HG02938 (cell line): Measurements from ENCODE around the gene CAPN12.
"Not testable (repeated sequence)": the region's sequence is repeated elsewhere in the genome, so short reads cannot be mapped to it uniquely, and the experiment has no call there.

ENCODE experiments used
- ATAC-seq: cut with Tn5 transposase; IDR thresholded peaks from one replicate; pipeline ENCODE4 v1.9.1; 2021; ENCODE audit warnings: mild to moderate bottlenecking, moderate library complexity; ENCODE audit not compliant: unreplicated experiment

The CAPN12 gene, protein sequence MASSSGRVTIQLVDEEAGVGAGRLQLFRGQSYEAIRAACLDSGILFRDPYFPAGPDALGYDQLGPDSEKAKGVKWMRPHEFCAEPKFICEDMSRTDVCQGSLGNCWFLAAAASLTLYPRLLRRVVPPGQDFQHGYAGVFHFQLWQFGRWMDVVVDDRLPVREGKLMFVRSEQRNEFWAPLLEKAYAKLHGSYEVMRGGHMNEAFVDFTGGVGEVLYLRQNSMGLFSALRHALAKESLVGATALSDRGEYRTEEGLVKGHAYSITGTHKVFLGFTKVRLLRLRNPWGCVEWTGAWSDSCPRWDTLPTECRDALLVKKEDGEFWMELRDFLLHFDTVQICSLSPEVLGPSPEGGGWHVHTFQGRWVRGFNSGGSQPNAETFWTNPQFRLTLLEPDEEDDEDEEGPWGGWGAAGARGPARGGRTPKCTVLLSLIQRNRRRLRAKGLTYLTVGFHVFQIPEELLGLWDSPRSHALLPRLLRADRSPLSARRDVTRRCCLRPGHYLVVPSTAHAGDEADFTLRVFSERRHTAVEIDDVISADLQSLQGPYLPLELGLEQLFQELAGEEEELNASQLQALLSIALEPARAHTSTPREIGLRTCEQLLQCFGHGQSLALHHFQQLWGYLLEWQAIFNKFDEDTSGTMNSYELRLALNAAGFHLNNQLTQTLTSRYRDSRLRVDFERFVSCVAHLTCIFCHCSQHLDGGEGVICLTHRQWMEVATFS

GRCh38 chr19:38744298-38744681 lies at the start of gene CAPN12:
Gene CAPN12 (minus strand): TSS chr19:38744474. CDS start chr19:38744165, 309 bp downstream.
- no peak for ATAC-seq

- no peak for ATAC-seq
Observed at GRCh38 chr19:38793671-38794070, 49.4 kb upstream of the CAPN12 start.

- ATAC-seq = no peak
Observed at GRCh38 chr19:38793177-38793576, 48.9 kb upstream of the CAPN12 start.

DNA sequence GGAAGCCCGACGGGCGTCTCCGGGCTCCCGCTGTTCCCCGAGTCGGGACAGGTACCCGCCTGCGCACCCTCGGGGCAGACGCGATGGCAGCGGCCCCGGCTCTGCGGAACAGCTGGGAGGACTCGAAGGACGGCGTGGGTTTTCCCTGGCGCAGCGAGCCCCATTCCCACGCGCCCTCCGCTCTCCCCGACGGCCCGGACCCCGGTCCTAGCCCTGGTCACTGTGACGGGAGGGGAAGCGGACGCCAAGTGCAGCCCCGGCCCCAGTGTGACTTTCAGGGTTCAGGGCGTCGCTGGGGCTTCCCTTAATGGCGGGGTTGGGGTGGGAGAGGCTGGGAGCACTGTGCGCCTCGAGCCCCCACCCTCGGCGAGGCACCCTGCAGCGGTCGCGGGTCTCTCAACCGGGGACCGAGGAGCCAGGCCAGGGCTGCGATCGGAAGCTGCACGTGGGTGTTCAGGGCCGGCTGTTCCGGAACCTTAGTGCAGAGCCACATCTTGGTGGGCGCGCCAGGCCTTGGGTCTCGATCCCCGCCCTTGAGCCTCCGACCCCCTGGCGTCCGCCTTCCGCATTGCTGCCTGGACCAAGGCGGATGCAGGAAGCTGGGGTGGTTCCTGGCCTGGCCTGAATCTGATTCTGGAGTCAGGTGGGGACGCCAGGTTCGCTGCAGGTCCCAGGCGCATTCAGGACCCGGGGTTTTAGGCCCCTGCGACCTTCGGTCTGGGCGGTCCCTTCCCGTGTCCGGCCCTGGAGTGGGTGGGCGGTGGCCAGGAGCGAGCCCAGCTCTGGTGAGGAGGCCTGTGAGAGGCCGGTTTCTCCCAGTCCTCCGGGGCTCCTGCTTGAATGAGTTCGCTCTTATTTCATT lies 48.2 kb upstream of the CAPN12 start:
- ATAC-seq = no peak

- not testable (repeated sequence) for ATAC-seq
Observed at GRCh38 chr19:38791451-38792064, 47.3 kb upstream of the CAPN12 start.

DNA sequence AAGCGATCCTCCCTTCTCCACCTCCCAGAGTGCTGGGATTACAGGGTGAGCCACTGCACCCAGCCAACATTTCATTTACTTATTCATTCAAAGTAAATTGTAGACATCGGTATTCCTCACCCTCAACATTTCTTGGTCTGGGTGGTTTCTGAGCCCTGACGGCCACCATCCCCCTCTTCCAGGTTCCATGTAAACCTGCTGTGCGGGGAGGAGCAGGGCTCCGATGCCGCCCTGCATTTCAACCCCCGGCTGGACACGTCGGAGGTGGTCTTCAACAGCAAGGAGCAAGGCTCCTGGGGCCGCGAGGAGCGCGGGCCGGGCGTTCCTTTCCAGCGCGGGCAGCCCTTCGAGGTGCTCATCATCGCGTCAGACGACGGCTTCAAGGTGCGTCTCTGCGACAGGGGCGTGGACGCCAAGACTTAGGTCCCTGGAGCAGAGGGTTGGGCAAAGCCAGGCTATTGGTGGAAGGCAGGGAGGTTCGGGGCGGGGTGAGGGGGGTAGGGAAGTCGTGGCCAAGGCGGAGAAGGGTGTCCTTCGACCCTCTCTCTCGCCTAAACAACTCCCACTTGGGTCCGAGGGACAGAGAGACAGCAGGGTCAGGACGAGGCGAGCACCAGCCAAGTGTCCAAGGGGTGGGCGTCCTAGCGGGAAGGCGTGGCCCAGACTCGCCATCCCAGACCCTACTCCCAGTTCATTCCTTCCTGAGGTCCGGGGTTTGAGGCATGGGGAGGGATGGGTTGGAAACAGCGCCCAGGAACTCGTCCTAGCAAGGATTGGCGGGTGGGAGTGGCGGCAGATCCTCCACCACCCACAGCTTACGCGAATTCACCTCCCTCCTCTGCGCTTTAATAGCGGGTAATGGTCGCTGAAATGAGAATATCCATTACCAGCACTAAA lies 46.5 kb upstream of the CAPN12 start:
- ATAC-seq = not testable (repeated sequence)

DNA sequence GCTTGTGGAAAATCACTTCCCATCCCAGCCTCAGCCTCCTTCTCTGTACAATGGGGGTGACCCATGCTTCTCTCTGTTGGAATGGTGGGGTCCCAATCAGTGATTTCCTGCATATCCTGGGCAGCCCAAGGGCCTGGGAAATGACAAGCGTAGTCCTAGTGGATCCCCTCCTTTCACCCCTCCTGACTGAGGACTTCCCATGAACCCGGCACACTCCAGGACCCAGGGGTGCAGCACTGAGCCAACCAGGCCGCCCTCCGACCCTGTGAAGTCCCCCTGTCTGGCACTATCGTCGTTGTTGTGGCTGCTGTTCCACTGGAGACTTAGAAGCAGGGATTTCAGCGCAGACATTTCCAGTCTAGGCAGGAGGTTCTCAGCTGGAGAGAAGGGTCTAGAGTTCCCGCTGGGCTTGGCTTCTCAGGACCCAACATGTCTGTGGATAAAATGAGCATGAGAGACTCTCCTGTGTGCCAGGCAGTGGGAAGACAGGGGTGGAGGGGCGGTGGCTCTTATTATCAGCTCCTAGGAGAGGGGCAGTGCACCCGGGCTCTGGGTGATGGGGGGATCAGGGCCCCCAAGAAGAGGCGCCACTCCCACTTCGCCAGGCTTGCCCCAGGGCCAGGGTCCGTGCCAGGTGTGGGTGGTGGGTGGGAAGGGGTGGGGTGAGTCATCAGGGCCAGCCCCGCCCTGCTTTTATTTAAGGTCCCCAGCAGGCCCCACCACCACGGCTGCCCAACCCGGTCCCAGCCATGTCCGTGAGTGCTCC lies 44.4 kb upstream of the CAPN12 start, which contains the start of gene LGALS7B:
TSS of gene LGALS7B (plus strand) at position 723 of the 766 bp plus-strand sequence. CDS start at position 750, 27 bp downstream.
- ATAC-seq = no peak

DNA sequence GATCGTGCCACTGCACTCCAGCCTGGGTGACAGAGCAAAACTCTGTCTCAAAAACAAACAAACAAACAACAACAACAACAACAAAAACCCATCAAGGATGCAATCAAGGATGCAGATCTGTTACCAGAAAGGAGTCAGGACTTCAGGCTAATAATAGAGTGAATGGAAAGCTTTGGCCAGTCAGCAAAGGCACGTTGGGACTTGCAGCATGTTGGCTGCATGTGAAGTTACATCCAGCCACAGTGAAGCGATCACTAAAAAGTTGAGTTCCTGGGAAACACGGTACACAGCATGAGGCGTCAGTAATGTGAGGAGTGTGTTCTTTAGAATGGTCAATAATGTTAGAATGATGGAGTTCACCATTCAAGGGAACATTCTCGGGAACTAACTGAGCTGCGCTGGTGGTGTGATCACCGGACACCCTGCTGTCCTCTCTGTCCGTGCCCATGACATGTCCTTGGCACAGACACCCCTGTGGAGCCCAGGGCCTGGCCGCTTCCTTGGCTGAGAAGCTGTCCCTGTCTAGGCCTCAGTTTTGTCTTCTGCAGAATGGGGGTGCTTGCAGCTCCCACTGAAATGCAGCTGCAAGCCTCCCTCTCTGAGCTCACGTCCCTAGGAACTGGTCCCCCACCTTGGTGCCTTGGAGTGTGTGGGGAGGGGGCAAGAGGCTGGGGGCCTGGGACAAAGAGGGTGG lies 42.4 kb upstream of the CAPN12 start:
- no peak for ATAC-seq

GRCh38 chr19:38786061-38786460 lies 41.8 kb upstream of the CAPN12 start:
- not testable (repeated sequence) for ATAC-seq

GRCh38 chr19:38785187-38785699 lies 41.0 kb upstream of the CAPN12 start:
- ATAC-seq = no peak

DNA sequence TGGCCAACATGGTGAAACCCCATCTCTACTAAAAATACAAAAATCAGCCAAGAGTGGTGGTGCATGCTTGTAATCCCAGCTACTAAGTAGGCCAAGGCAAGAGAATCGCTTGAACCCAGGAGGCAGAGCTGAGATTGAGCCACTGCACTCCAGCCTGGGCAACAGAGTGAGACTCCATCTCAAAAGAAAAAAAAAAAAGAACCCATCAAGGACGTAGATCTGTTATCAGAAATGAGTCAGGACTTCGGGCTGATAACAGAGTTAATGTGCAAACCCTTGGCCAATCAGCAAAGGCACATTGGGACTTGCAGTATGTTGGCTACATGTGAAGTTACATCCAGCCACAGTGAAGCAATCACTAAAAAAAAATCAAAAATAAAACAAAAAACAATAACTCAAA lies 40.0 kb upstream of the CAPN12 start:
- ATAC-seq = no peak

GRCh38 chr19:38782212-38782611 lies 37.9 kb upstream of the CAPN12 start:
- ATAC-seq = not testable (repeated sequence)

- no peak for ATAC-seq
Observed at GRCh38 chr19:38781058-38781457, 36.8 kb upstream of the CAPN12 start.

- no peak for ATAC-seq
Observed at GRCh38 chr19:38780443-38780842, 36.2 kb upstream of the CAPN12 start.

GRCh38 chr19:38778733-38779132 lies 34.5 kb upstream of the CAPN12 start:
- no peak for ATAC-seq

GRCh38 chr19:38774181-38774950 lies 30.1 kb upstream of the CAPN12 start:
- ATAC-seq = no peak

GRCh38 chr19:38773469-38774177 lies 29.3 kb upstream of the CAPN12 start, which contains the start of gene LGALS7:
Gene LGALS7 (minus strand): TSS chr19:38773517. CDS start chr19:38773492, 25 bp downstream.
- no peak for ATAC-seq
